DOHH2 (cell line): ENCODE results near the gene MACROD2.

ENCODE experiments used
- H3F3A ChIP-seq: fragments of 200-600 bp; sonication (generic), shearing (Covaris generic); 2 replicates; pipeline ENCODE4 v1.6.0; 2016; ENCODE audit warnings: antibody characterized with exemption, mild to moderate bottlenecking; ENCODE audit not compliant: control insufficient read depth, insufficient read depth
- H3K27ac ChIP-seq: fragments of 200-600 bp; sonication (generic); 2 replicates; pipeline ENCODE4 v1.5.1; 2014; ENCODE audit warnings: low read depth, mild to moderate bottlenecking, low read length, moderate library complexity
- H3K27me3 ChIP-seq: fragments of 200-600 bp; sonication (generic); 2 replicates; pipeline ENCODE4 v1.6.1; 2014; ENCODE audit warnings: mild to moderate bottlenecking, low read length, mixed read lengths; ENCODE audit not compliant: control insufficient read depth
- H3K36me3 ChIP-seq: fragments of 200-600 bp; sonication (generic); 2 replicates; pipeline ENCODE4 v1.6.1; 2014; ENCODE audit warnings: mild to moderate bottlenecking, low read length, moderate library complexity, mixed read lengths; ENCODE audit not compliant: control insufficient read depth
- H3K4me1 ChIP-seq: fragments of 200-600 bp; sonication (generic); 2 replicates; pipeline ENCODE4 v1.6.1; 2014; ENCODE audit warnings: mild to moderate bottlenecking, low read length, mixed read lengths; ENCODE audit not compliant: control insufficient read depth
- H3K4me2 ChIP-seq: fragments of 200-600 bp; sonication (generic); 2 replicates; pipeline ENCODE4 v1.6.0; 2014; ENCODE audit warnings: mild to moderate bottlenecking, low read length, moderate library complexity
- H3K4me3 ChIP-seq: fragments of 200-600 bp; sonication (generic); 2 replicates; pipeline ENCODE4 v1.5.1; 2014; ENCODE audit warnings: mild to moderate bottlenecking, low read length, mixed read lengths
- H3K79me2 ChIP-seq: fragments of 200-600 bp; sonication (generic); 2 replicates; pipeline ENCODE4 v1.6.1; 2014; ENCODE audit warnings: mild to moderate bottlenecking, low read length, mixed read lengths; ENCODE audit not compliant: control insufficient read depth
- H3K9me2 ChIP-seq: fragments of 200-600 bp; sonication (generic); replicated peaks from 2 replicates; pipeline ENCODE4 v1.6.1; 2014; ENCODE audit warnings: mild to moderate bottlenecking, low read length, mixed read lengths; ENCODE audit not compliant: control insufficient read depth
- H3K9me3 ChIP-seq: fragments of 200-600 bp; sonication (generic); 2 replicates; pipeline ENCODE4 v1.6.1; 2014; ENCODE audit warnings: antibody characterized with exemption, low read length, mixed read lengths; ENCODE audit not compliant: control insufficient read depth, insufficient read depth
- H4K20me1 ChIP-seq: fragments of 200-600 bp; sonication (generic); 2 replicates; pipeline ENCODE4 v1.6.0; 2014; ENCODE audit warnings: low read depth, mild to moderate bottlenecking, antibody characterized with exemption, low read length, moderate library complexity; ENCODE audit not compliant: control insufficient read depth, insufficient read depth
- CTCF ChIP-seq: fragments of 200-600 bp; sonication (generic); IDR thresholded peaks from one replicate; pipeline ENCODE4 v1.5.1; 2014; ENCODE audit warnings: antibody characterized with exemption, mild to moderate bottlenecking, low read depth, low read length; ENCODE audit not compliant: poor library complexity, severe bottlenecking
- EZH2phosphoT487 ChIP-seq: fragments of 200-600 bp; sonication (generic); IDR thresholded peaks from 2 replicates; pipeline ENCODE4 v1.6.1; 2017; ENCODE audit warnings: borderline replicate concordance, mild to moderate bottlenecking, antibody characterized with exemption, low read length, moderate library complexity, mixed read lengths

The MACROD2 gene

GRCh38 chr20:15205719-15206118 lies 1210.4 kb downstream of the MACROD2 start:
- Histone ChIP-seq H3K9me2 (no peaks in the 10 kb centered on the region), H3K4me3 (no peak overlapping the region), H3K27ac (no peak overlapping the region), H3K36me3 (no peaks in the 10 kb centered on the region), H3K4me1 (peaks cover 15% of the 10 kb centered on the region), H3K27me3 (no peaks in the 10 kb centered on the region), H3F3A (peaks cover 7% of the 10 kb centered on the region; the same call in 1 of the 2 replicates), H3K9me3 (no peaks in the 10 kb centered on the region), H3K4me2 (no peak overlapping the region), H3K79me2 (no peaks in the 10 kb centered on the region), H4K20me1 (no peaks in the 10 kb centered on the region)
- no peak for TF ChIP-seq EZH2phosphoT487
- no peak for TF ChIP-seq CTCF

- no peak for TF ChIP-seq EZH2phosphoT487
- no peak for TF ChIP-seq CTCF
- Histone ChIP-seq H3K27me3 (no peaks in the 10 kb centered on the region), H4K20me1 (no peaks in the 10 kb centered on the region), H3K4me3 (no peak overlapping the region), H3F3A (peaks cover 4% of the 10 kb centered on the region; the same call in 1 of the 2 replicates), H3K9me2 (no peaks in the 10 kb centered on the region), H3K27ac (no peak overlapping the region), H3K79me2 (no peaks in the 10 kb centered on the region), H3K4me1 (peaks cover 8% of the 10 kb centered on the region), H3K4me2 (no peak overlapping the region), H3K36me3 (no peaks in the 10 kb centered on the region), H3K9me3 (peaks cover 4% of the 10 kb centered on the region; the same call in 1 of the 2 replicates)
Observed at GRCh38 chr20:15209537-15209936, 1214.2 kb downstream of the MACROD2 start.

GRCh38 chr20:15214051-15214450 lies 1218.7 kb downstream of the MACROD2 start:
- TF ChIP-seq EZH2phosphoT487 (no peak), CTCF (no peak)
- Histone ChIP-seq H3K36me3 (no peaks in the 10 kb centered on the region), H3K79me2 (no peaks in the 10 kb centered on the region), H3K4me1 (no peaks in the 10 kb centered on the region), H3K27me3 (no peaks in the 10 kb centered on the region), H3K27ac (no peak overlapping the region), H3F3A (no peaks in the 10 kb centered on the region), H3K4me2 (no peak overlapping the region), H3K9me3 (peaks cover 4% of the 10 kb centered on the region; the same call in 1 of the 2 replicates), H4K20me1 (no peaks in the 10 kb centered on the region), H3K4me3 (no peak overlapping the region), H3K9me2 (no peaks in the 10 kb centered on the region)
